Muscle of arm (tissue), 12 donors: ENCODE measurements around the gene MLNR. TPM values are rescaled to one million over a fixed set of nuclear protein-coding genes. Genes with fewer than 3 reads are reported as not detected.

ENCODE experiments used
- DNase-seq: peaks from one replicate; pipeline ENCODE4 v3.0.0-alpha.2; 2013
- polyA plus RNA-seq, 12 donors: library from polyadenylated mRNA; unstranded; fragments of 120-200 nt; gene quantifications; one replicate each; pipeline ENCODE4 v1.2.1, GENCODE V29; 2013; ENCODE audit not compliant: insufficient read length in 12 of 12

MLNR gene
- polyA plus RNA-seq, 12 donors, result not detected

- no peak for DNase-seq
Measured at GRCh38 chr13:49225223-49226042, 5.3 kb downstream of the MLNR start.

- no peak for DNase-seq
Measured at GRCh38 chr13:49226613-49227012, 6.5 kb downstream of the MLNR start.

- no peak for DNase-seq
Measured at GRCh38 chr13:49234741-49235140, 14.6 kb downstream of the MLNR start.

GRCh38 chr13:49235856-49236431 is 15.8 kb downstream of the MLNR start:
- DNase-seq, result no peak

- DNase-seq, result no peak
Measured at GRCh38 chr13:49238621-49239020, 18.5 kb downstream of the MLNR start.

- DNase-seq, result no peak
Measured at GRCh38 chr13:49240017-49240416, 19.9 kb downstream of the MLNR start.

GRCh38 chr13:49241296-49241695 is 21.2 kb downstream of the MLNR start:
- no peak for DNase-seq

GRCh38 chr13:49245101-49245500 is 25.0 kb downstream of the MLNR start:
- DNase-seq, result no peak

- DNase-seq, result no peak
Measured at GRCh38 chr13:49246850-49247642, 26.9 kb downstream of the MLNR start.

GRCh38 chr13:49247643-49248621 is 27.8 kb downstream of the MLNR start, which contains the start of gene CDADC1:
Gene CDADC1, plus strand, starts transcription at chr13:49247925. Its CDS starts 113 bp downstream, at chr13:49248038.
- DNase-seq, result peak; percentile 97

- DNase-seq, result peak; percentile 4
Measured at GRCh38 chr13:49248622-49249002, 28.5 kb downstream of the MLNR start.

- no peak for DNase-seq
Measured at GRCh38 chr13:49251326-49251725, 31.2 kb downstream of the MLNR start.

GRCh38 chr13:49253310-49253709 is 33.2 kb downstream of the MLNR start:
- DNase-seq, result no peak

GRCh38 chr13:49254007-49254406 is 33.9 kb downstream of the MLNR start:
- no peak for DNase-seq

- DNase-seq, result peak; percentile 7
Measured at GRCh38 chr13:49256841-49257240, 36.7 kb downstream of the MLNR start.

- no peak for DNase-seq
Measured at GRCh38 chr13:49258089-49258796, 38.1 kb downstream of the MLNR start.

- no peak for DNase-seq
Measured at GRCh38 chr13:49259586-49259985, 39.4 kb downstream of the MLNR start.

GRCh38 chr13:49262634-49263033 is 42.5 kb downstream of the MLNR start:
- no peak for DNase-seq

GRCh38 chr13:49265822-49266221 is 45.7 kb downstream of the MLNR start:
- DNase-seq, result no peak

- no peak for DNase-seq
Measured at GRCh38 chr13:49271264-49271663, 51.1 kb downstream of the MLNR start.
